CD4-positive, alpha-beta T cell treated with Interleukin-10 for 1 hour (primary cell): Measurements from ENCODE around the gene EPHX1.
A peak's percentile ranks its signal among the peaks of the same experiment; 100 is the strongest.
"Not testable (repeated sequence)": the region's sequence is repeated elsewhere in the genome, so short reads cannot be mapped to it uniquely, and the experiment has no call there.

Source experiments
- DNase-seq: peaks from one replicate; pipeline ENCODE4 v3.0.0-alpha.2; 2020

The EPHX1 gene

DNA sequence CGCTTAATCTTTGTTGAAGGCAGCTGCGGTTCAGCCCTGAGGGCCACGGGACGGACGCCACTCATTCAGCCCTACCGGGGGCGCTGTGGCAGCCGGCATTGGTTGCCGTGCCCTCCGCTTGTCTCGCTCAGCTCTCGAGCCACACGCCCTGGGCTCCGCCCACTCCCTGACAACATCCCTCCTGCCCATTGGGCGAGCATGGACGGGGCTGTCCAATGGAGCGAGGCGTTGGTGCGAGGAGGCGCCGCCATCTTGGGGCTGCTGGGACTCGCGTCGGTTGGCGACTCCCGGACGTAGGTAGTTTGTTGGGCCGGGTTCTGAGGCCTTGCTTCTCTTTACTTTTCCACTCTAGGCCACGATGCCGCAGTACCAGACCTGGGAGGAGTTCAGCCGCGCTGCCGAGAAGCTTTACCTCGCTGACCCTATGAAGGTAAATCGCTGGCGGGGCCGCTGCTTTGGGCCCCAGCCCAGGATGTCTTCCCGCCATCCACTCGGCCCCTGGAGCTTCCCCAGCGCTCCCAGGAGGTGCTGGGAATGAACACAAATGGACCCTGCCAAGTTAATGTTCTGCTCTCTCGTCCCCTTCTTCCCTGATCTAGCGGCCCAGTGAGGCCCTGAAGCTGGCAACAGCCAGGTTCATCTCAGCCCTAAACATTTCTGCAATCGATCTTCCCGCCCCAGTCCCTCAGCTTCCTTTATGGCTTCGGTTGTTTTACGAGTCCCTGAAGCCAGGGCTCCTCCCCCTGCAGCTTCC is 32.2 kb upstream of the EPHX1 start, which contains the start of gene SRP9:
TSS of gene SRP9 (plus strand) at position 244 of the 754 bp plus-strand sequence. CDS start at position 359, 115 bp downstream.
- peak; percentile 99 for DNase-seq

DNA sequence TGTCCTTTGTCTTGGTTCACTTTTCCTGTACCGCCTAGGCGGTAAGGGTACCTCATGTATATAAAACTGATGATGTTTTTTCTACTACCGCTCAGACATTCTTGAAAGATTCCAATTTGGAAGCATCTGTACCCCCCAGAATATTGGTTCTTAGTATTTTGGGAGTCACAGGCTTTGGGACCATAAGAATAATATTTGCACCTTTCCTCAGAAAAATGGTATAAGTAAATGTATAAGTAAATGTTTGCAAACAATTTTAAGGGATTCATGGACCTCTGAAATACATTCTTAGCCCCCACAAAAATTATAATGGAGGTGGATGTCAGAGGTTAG is 31.6 kb upstream of the EPHX1 start:
- DNase-seq: no peak

DNA sequence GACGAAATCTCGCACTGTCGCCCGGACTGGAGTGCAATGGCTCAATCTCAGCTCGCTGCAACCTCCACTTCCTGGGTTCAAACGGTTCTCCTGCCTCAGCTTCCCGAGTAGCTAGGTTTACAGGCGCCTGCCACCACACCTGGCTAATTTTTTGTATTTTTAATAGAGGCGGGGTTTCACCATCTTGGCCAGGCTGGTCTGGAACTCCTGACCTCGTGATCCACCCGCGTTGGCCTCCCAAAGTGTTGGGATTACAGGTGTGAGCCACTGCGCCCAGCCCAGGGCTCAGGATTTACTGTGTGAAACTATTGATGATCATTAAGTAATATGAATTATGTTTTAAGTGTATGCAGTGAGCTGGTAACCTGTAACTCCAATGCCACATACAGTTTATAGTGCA is 30.8 kb upstream of the EPHX1 start:
- peak; percentile 5 for DNase-seq

DNA sequence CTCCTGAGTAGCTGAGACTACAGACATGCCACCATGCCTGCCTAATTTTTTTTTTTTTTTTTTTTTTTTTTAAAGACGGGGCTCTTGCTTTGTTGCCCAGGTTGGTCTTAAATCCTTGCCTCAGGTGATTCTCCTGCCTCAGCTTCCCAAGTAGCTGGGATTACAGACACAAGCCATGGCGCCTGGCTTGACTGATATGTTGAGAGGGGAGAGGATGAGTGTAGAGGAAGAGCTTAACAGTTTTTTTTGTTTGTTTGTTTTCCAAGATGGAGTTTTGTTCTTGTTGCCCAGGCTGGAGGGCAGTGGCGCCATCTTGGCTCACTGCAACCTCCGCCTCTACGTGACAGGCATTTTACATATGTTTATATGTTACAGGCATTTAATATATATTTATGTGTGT is 29.8 kb upstream of the EPHX1 start:
- no peak for DNase-seq

DNA sequence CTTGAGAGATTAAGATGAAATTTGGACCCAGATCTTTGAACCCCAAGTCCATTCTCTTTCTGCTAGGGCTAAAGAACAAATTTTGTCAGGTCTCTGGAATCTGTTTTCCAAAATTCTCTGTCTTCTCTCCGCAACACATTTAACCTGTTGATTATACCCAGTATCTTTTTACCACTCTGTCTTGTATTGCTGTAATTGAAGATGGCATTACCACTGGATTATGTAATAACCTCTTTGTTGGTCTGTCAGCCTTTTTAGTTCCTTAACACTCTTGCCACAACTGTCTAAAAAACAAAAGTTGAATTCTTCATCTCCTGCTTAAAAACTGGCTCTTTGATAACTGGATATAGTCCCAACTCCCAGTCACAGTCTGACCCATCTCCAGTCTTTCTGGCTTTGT is 29.3 kb upstream of the EPHX1 start:
- no peak for DNase-seq

DNA sequence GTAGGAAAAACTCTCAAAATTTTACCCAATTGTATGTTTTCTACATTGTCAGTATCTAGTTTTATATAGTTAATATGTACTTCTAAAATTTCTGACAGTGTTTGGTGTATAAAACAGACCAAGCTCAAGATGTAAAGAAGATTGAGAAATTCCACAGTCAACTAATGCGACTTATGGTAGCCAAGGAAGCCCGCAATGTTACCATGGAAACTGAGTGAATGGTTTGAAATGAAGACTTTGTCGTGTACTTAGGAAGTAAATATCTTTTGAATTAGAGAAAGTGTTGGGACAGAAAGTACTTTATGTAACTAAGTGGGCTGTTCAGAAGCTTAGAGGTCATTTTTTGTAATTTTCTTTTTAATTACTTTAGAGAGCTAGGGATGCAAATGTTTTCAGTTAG is 20.8 kb upstream of the EPHX1 start:
- DNase-seq: not testable (repeated sequence)

DNA sequence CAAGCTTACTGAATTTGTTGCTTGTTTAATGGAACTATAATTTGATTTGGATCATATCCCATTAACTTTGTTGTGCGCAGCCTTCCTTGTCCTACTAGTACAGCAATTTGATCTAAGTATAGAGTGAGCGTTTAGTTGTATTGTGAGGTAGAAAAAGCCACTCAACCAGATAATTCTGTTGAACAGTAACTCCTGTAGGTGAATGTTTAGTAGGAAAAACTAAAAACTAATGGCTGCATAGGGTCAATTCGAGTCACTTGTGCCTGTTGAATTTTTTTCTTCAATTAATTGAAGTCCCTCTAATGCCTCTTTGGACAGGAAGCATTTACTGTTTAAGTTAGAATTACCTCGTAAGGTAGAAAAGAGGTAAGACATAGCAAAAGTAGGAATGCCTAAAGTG is 15.0 kb upstream of the EPHX1 start:
- DNase-seq: no peak

DNA sequence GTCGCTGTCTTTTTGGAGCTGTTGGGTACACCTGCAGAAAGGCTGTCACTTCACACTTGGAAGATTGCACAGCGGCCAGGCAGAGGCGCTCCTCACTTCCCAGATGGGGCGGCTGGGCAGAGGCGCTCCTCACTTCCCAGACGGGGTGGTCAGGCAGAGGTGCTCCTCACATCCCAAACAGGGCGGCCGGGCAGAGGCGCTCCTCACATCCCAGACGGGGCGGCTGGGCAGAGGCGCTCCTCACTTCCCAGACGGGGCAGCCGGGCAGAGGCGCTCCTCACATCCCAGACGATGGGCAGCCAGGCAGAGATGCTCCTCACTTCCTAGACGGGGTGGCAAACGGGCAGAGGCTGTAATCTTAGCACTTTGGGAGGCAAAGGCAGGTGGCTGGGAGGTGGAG is 13.8 kb upstream of the EPHX1 start:
- not testable (repeated sequence) for DNase-seq

DNA sequence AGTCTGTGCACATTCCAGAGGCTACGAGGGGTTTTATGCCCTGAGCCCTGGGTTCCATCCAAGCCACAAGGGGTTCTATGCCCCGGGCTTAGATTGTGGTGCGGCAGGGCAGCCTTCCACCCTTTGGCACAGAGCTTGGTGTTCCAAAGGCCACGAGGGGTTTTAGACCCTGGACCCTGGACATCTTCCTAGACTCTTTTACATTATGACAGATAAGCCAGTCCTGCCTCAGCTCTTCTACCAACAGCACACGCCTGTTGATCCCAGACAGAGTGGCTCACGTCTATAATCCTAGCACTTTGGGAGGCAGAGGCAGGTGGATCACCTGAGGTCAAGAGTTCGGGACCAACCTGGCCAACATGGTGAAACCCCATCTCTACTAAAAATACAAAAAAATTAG is 8.8 kb upstream of the EPHX1 start:
- not testable (repeated sequence) for DNase-seq

DNA sequence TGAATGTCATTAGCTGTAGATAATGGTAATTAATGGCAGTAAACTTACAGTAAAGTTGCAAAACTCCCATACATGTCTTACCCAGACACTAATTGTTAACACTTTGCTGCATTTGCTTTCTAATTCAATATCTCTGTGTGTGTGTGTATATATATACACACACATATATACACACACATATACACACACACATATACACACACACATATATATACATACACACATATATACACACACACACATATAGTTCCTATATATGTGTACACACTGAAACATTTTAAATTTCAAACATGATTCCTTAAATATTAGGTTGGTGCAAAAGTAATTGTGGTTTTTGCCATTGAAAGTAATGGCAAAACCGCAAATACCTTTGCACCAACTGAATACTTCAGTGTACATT is 3.7 kb upstream of the EPHX1 start:
- no peak for DNase-seq

DNA sequence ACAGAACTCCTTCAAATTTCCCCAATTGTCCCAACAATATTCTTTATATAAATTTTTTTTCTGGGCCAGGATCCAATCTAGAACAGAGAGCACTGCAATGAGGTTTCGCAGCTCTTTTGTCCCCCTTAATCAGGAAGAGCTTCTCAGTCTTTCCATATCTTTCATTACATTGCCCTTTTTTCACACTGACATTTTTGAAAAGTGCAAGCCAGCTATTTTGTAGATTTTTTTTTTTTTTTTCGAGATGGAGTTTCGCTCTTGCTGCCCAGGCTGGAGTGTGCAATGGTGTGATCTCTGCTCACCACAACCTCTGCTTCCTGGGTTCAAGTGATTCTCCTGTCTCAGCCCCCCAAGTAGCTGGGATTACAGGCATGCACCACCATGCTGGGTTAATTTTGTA is 3.2 kb upstream of the EPHX1 start:
- DNase-seq: not testable (repeated sequence)

DNA sequence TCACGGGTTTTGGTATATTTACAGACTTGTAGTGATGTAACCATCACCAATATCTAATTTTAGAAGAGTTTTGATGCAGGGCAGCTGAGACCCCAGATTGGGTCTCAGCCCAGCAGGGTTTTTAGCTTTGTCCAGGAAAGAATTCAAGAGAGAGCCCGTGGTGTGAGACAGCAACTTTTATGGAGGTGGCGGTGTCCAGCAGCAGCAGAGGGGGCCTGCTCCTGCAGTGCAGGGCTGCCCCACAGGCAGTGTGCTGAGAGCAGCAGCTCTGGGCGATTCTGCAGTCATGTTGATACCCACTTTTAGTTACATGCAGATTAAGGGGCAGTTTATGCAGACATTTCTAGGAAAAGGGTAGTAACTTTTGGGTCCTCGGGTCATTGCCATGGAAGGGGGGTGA is 1.8 kb upstream of the EPHX1 start:
- DNase-seq: no peak

DNA sequence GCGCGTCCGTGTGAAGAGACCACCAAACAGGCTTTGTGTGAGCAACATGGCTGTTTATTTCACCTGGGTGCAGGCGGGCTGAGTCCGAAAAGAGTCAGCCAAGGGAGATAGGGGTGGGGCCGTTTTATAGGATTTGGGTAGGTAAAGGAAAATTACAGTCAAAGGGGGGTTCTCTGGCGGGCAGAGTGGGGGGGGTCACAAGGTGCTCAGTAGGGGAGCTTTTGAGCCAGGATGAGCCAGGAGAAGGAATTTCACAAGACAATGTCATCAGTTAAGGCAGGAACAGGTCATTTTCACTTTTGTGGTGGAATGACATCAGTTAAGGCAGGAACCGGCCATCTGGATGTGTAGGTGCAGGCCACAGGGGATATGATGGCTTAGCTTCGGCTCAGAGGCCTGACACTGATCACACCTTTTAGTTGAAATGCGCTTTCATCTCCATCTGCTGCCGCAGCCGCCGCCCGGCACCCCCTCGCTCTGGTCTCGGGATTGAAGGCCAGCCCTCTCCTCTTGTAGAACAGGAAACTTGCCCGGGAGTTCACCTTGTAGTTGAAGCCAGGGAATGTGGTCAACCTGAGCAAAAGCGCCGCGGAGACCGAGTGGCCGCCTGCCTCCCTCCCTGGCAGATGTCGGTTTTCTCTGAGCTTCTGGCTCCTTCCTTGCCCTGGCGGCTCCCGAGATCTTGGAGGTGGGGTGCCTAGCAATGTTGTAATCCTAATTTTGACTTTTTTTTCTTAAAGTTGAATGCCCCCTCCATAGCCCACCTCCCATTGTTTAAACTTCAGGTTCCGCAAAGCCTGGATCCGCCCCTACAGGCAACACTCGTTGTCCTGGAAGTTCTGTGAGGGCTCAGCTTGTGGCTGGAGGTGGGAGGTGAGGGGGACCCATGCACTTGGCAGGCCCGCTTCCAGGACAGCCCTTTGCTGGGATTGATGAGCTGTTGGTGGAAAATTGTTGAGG is 935 bp downstream of the EPHX1 start:
- not testable (repeated sequence) for DNase-seq

DNA sequence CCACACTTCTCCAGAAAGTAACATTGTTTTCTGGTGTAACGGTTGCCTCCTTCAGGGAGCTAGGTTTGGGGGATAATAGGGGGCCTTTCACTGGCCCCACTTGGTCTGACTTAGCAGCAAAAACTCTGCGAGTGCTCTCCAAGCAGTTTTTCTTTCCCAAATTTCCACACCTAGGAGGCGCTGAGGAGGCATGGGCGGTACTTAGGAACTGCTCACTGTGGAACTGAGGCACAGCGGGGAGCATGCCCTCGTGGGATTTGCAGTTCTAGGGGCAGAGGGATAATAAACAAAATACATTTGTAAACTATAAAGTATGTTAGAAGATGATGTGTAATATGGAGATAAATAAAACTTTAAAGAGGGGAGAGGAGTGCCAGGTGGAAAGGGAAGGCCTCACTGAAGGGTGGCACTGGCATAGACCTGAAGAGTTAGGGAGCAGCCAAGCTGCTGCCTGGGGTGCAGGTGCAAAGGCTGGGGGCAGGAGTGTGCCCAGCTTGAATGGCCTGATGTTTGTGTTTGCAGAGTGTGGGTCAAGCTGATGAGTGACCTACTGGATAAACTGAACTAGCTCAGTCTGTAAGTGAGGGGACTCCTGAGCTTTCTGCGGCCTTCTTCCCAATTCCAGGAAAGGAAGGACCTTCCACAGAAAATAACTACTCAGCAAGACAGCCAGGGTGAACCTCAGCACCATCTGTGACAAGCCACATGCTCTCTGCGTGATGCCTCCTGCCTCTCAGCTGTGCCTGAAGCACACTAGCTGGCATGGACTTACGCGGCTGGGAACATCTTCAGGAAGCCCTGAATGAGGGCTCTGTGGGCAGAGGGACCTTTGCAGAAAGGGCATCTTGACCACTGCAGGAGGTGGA is 1.9 kb downstream of the EPHX1 start:
- no peak for DNase-seq

DNA sequence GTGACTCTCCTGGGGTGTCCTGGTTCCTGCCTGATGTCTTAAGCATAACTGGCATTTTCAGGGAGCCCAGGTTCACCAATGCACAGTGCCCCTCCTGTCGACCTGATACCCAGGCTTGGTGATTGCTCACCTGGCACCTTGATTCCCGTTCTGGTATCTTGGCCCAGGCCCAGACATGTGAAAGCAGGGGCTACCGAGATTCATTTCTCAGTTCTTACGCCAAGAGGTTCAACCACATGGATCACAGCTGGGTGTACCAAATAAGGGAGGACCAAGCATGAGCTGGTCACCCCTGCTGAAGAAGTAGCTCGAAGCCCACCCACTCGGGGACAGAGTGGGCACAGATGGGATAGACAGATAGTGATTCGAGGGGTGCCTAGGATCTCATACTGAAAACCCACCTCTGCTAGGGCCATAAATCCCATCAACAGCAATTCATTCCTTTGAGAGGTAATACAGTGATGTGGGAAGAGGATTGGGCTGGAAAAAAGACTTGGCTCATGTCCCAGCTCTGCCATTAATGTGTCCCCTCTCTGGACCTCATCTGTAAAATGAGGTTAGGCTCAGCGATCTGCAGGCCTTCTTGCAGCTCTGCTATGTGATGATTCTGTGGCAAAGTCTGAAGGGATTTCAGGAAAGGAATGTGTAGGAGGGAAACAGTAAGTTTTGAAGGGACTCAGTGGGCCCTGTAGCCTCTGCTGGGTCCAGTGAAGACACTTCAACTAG is 2.7 kb downstream of the EPHX1 start:
- no peak for DNase-seq

DNA sequence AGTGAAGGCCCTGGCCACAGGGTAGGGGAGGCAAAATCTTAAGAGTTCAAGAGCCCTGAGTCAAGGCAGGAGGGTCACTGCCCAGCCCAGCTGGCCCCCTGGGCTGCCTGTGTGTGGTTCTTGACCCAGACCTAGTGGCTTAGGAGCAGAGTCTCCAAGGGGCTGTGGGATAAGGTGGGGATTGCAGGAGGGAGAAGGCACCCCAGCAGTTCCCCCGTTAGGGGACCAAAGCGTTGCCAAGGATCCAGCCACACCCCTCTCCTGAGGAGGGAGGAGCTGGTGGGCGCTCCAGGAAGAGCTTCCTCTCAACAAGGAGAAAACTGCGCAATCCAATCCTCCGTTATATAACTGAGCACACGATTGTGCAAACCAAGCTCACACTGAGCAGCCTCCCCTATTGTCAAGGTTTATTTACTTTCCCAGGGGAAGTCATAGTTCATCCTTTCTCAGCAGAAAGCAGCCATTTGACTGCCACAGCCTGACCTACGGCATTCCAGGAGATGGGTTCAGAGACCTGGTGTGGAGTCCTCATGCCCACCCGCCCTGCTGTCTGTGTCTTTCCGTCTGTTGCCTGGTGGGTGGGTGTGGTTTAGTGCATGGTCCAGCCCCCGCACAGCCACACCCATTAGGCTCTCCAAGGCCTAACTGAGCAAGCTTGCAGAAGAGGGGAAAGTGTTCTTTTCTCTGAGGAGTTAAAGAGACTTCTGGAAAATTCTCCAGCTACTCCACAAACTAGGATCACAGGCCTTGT is 3.5 kb downstream of the EPHX1 start:
- DNase-seq: no peak

DNA sequence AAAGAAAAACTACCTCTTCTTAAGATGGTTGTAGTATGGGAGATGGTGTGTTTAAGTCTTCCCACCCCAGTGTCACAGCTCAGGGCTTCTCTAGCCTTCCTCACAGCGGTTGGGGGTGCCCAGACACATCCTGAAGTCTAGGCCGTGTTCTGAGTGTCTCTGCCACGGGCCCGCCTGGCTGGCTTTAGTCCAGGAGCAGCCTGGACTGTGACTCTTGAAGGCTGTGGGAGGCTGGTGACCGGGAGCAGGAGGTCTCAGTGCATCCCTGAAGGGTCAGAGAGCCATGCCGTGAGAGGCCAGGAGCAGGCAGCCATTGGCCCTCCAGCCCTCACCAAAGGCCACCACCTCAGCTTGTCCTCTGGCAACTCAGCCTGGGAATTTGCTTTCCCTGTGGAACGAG is 4.5 kb downstream of the EPHX1 start:
- no peak for DNase-seq

DNA sequence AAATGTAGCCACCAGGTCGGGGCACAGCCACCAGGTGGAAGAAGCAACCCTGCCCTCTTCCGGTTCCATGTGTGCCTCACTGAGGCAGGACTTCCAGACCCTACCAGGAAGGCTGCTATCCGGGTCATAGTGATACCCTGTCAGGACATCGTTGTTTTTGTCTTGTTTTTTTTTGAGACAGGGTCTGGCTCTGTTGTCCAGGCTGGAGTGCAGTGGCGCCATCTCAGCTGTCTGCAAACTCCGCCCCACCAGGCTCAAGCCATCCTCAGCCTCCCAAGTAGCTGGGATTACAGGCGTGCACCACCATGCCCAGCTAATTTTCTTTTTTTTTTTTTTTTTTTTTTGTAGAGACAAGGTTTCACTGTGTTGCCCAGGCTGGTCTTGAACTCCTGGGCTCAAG is 5.2 kb downstream of the EPHX1 start:
- not testable (repeated sequence) for DNase-seq

DNA sequence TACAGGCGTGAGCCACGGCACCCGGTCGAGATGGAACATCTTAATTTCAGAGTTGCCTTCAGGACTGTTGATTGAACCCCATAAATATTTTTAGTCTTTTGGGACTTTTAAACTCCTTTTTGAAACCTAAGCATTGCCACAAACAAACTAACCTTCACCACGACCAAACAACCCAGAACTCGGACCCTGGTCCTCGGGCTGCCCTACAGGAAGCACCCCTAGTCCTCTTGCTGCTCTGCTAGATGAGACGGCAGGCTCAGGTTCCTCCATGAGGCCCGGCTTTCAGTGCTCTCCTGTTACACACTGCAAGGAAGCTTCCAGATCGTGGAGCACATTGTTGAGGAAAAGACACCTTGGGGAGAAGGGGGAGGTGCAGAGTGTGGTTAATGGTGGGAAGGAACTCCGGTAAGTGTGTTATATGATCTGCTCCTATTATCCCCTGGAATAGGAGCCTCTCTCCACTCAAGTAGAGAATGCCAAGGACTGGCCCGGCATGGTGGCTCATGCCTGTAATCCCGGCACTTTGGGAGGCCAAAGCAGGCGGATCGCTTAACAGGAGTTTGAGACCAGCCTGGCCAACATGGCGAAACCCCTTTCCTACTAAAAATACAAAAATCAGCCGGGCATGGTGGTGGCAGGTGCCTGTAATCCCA is 5.7 kb downstream of the EPHX1 start:
- no peak for DNase-seq

DNA sequence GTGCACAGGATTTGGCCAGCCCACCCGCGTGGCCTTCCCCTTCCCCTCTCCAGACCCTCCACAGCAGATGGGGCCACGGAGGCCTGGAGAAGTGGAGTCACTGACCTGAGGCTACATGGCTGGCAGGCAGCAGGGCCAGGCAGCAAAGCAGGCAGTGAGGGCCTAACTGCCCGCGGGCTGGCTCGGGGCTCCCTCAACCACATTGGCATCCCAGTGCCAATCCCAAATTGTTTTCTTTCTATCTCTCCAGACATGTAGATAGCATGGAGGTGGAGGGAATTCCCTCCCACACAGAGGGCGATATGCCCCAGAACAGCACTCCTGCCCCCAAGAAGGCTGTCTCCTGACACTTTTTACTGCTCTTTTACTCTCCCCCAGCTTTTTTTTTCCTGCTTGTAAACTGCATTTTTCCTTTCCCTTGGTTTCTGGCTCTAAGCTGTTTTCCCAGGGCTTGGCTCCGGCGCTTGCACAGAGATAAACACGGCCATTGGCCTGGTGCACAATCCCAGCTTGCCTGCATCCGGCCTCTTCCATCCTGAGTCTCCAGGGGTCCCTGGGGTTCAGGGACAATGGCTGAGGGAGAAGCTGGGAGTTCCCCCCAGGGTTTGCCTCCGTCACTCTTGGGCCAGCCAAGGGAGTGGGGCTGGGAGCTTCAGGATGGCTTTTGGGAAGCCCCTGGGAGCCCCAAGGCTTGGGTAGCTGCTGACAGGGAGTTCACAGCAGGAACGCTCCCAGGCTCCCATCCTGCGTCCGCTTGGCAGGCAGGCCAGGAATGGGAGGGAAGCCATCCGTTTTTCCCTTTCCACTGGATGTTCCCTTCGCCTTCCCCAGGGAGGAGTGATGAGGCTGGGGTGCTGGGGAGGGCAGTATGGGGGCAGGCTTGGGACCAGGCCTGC is 7.0 kb downstream of the EPHX1 start:
- DNase-seq: no peak
